PC-3 (cell line): ENCODE measurements around the gene THBS3.

Source experiments
- CTCF ChIP-seq: fragments of 300-600 bp; sonication (generic); conservative IDR thresholded peaks from 2 replicates; pipeline ENCODE4 v1.5.1; 2017; ENCODE audit warnings: antibody characterized with exemption, low read depth, mild to moderate bottlenecking, low read length
- EZH2 ChIP-seq: fragments of 300-600 bp; sonication (generic); IDR thresholded peaks from one replicate; pipeline ENCODE4 v1.6.1; 2017; ENCODE audit warnings: antibody characterized with exemption, mild to moderate bottlenecking, low read length; ENCODE audit not compliant: unreplicated experiment

GRCh38 chr1:155228096-155228427 is 20.4 kb upstream of the THBS3 start:
- no peak for TF ChIP-seq CTCF
- TF ChIP-seq EZH2: no peak
